H1 (cell line): ENCODE measurements around the gene ZSCAN16. TPM values are rescaled to one million over a fixed set of nuclear protein-coding genes. Genes with fewer than 3 reads are reported as not detected.

Experiments used
- CTCF ChIA-PET: fragments of 300-600 bp; sonication (Branson Sonifier 250); formaldehyde crosslinking; loops from one replicate; lab custom pipeline; 2021; ENCODE audit not compliant: partially characterized antibody; lab: Charles Lee
- POLR2A ChIA-PET: fragments of 300-600 bp; sonication (Branson Sonifier 250); formaldehyde crosslinking; loops from one replicate; lab custom pipeline; 2021; ENCODE audit warnings: inconsistent platforms; ENCODE audit not compliant: partially characterized antibody; lab: Charles Lee
- DNase-seq, 2 experiments: peaks; one replicate each; pipeline versions ENCODE4 v3.0.0 to v3.0.0-alpha.2; 2010 to 2022; ENCODE audit warnings: low spot score in 2 of 2, low read depth in 1 of 2, mixed read lengths in 1 of 2
- FAIRE-seq: peaks from 2 replicates; lab custom pipeline; 2011; peaks lifted over from hg19 to GRCh38; lab: Jason Lieb, UNC
- H2AFZ ChIP-seq: 2 replicates; pipeline ENCODE4 v1.8.1; 2012; ENCODE audit warnings: low read length, inconsistent platforms
- H2AK5ac ChIP-seq: 2 replicates; pipeline ENCODE4 v1.6.1; 2013; ENCODE audit warnings: low read depth, low read length
- H2BK120ac ChIP-seq: replicated peaks from 2 replicates; pipeline ENCODE3; 2013; ENCODE audit warnings: low read depth, low read length, inconsistent platforms
- H2BK12ac ChIP-seq: 2 replicates; pipeline ENCODE4 v1.6.1; 2013; ENCODE audit warnings: low read depth, low read length
- H2BK15ac ChIP-seq: 2 replicates; pipeline ENCODE4 v1.6.1; 2013; ENCODE audit warnings: low read length
- H2BK20ac ChIP-seq: 2 replicates; pipeline ENCODE4 v1.6.1; 2013; ENCODE audit warnings: low read length
- H2BK5ac ChIP-seq: 2 replicates; pipeline ENCODE4 v1.6.1; 2013; ENCODE audit warnings: low read depth, low read length
- H3K14ac ChIP-seq: 2 replicates; pipeline ENCODE4 v1.6.1; 2013; ENCODE audit warnings: inconsistent platforms; ENCODE audit not compliant: insufficient read length
- H3K18ac ChIP-seq: 2 replicates; pipeline ENCODE4 v1.6.1; 2013; ENCODE audit warnings: low read length; ENCODE audit errors: extremely low read depth
- H3K23ac ChIP-seq: 2 replicates; pipeline ENCODE4 v1.6.1; 2013; ENCODE audit warnings: inconsistent platforms; ENCODE audit not compliant: insufficient read length
- H3K23me2 ChIP-seq: 2 replicates; pipeline ENCODE4 v1.6.1; 2013; ENCODE audit warnings: low read depth, low read length
- H3K27ac ChIP-seq: 2 replicates; pipeline ENCODE4 v1.6.1; 2011; ENCODE audit warnings: low read depth, low read length, inconsistent platforms
- H3K27me3 ChIP-seq, 4 experiments: replicated peaks in 1 of 4; 1 replicate in 1 of 4; 2 replicates in 3 of 4; pipeline versions ENCODE4 v1.6.1 to v1.8.1; 2011 to 2013; ENCODE audit warnings: low read length in 3 of 4, mild to moderate bottlenecking in 3 of 4, inconsistent platforms in 2 of 4, mixed read lengths in 2 of 4, moderate library complexity in 1 of 4; ENCODE audit not compliant: control insufficient read depth in 3 of 4, insufficient read depth in 3 of 4; ENCODE audit errors: extremely low read depth in 1 of 4
- H3K36me3 ChIP-seq, 4 experiments: 2 replicates each; pipeline versions ENCODE4 v1.6.1 to v1.8.1; 2011 to 2013; ENCODE audit warnings: mild to moderate bottlenecking in 4 of 4, low read length in 3 of 4, moderate library complexity in 2 of 4, control low read depth in 1 of 4, inconsistent platforms in 1 of 4; ENCODE audit not compliant: insufficient read depth in 4 of 4, control insufficient read depth in 2 of 4
- H3K4ac ChIP-seq: replicated peaks from 2 replicates; pipeline ENCODE3; 2013; ENCODE audit warnings: low read length, low read depth, mixed read lengths, inconsistent platforms; ENCODE audit not compliant: insufficient read length
- H3K4me1 ChIP-seq, 4 experiments: replicated peaks in 1 of 4; 1 replicate in 1 of 4; 2 replicates in 3 of 4; pipeline versions ENCODE4 v1.6.1 to v1.8.1; 2011 to 2013; ENCODE audit warnings: low read length in 3 of 4, inconsistent platforms in 2 of 4, mixed read lengths in 1 of 4; ENCODE audit not compliant: insufficient read depth in 4 of 4, control insufficient read depth in 3 of 4
- H3K4me2 ChIP-seq, 2 experiments: 2 replicates each; pipeline versions ENCODE4 v1.6.1 to v1.8.1; 2011 to 2013; ENCODE audit warnings: low read depth in 2 of 2, low read length in 2 of 2, control low read depth in 1 of 2, inconsistent platforms in 1 of 2, mild to moderate bottlenecking in 1 of 2; ENCODE audit not compliant: insufficient read depth in 1 of 2
- H3K4me3 ChIP-seq, 4 experiments: fragments of 200-600, 300-600 bp in 1 of 4; sonication (generic), shearing (Covaris generic), sonication (Bioruptor Twin) in 1 of 4; 2 replicates each; pipeline versions ENCODE4 v1.5.1 to v1.8.1; 2011 to 2016; ENCODE audit warnings: low read length in 4 of 4, low read depth in 3 of 4, control low read depth in 2 of 4, inconsistent platforms in 2 of 4, mild to moderate bottlenecking in 2 of 4, mixed read lengths in 1 of 4, moderate library complexity in 1 of 4; ENCODE audit not compliant: insufficient read depth in 2 of 4; ENCODE audit errors: extremely low read depth in 1 of 4
- H3K56ac ChIP-seq: replicated peaks from 2 replicates; pipeline ENCODE3; 2013; ENCODE audit warnings: low read depth, mild to moderate bottlenecking, mixed read lengths, low read length, inconsistent platforms; ENCODE audit not compliant: insufficient read length
- H3K79me1 ChIP-seq: 2 replicates; pipeline ENCODE4 v1.6.1; 2013; ENCODE audit warnings: low read depth, low read length, control low read depth
- H3K79me2 ChIP-seq, 2 experiments: 2 replicates each; pipeline versions ENCODE4 v1.6.1 to v1.8.1; 2012 to 2013; ENCODE audit warnings: low read length in 2 of 2, mild to moderate bottlenecking in 2 of 2, inconsistent platforms in 1 of 2; ENCODE audit not compliant: insufficient read depth in 2 of 2, control insufficient read depth in 1 of 2
- H3K9ac ChIP-seq, 4 experiments: replicated peaks in 1 of 4; 1 replicate in 1 of 4; 2 replicates in 3 of 4; pipeline versions ENCODE4 v1.6.1 to v1.8.1; 2011 to 2013; ENCODE audit warnings: low read depth in 3 of 4, low read length in 3 of 4, control low read depth in 2 of 4, mild to moderate bottlenecking in 2 of 4, moderate library complexity in 2 of 4, inconsistent platforms in 1 of 4; ENCODE audit errors: extremely low read depth in 1 of 4
- H3K9me3 ChIP-seq, 2 experiments: 2 replicates each; pipeline versions ENCODE4 v1.6.1 to v1.8.1; 2012 to 2013; ENCODE audit warnings: mild to moderate bottlenecking in 2 of 2, moderate library complexity in 2 of 2, control low read depth in 1 of 2, inconsistent platforms in 1 of 2, low read depth in 1 of 2, low read length in 1 of 2, mixed read lengths in 1 of 2; ENCODE audit not compliant: insufficient read depth in 2 of 2
- H4K20me1 ChIP-seq, 2 experiments: replicated peaks in 1 of 2; 2 replicates each; pipeline versions ENCODE3 to v1.8.1; 2011 to 2013; ENCODE audit warnings: inconsistent platforms in 2 of 2, low read length in 2 of 2, mild to moderate bottlenecking in 1 of 2; ENCODE audit not compliant: insufficient read depth in 2 of 2, control insufficient read depth in 1 of 2
- H4K5ac ChIP-seq: 2 replicates; pipeline ENCODE4 v1.6.1; 2013; ENCODE audit warnings: low read length, low read depth, mixed read lengths, inconsistent platforms; ENCODE audit not compliant: insufficient read length
- H4K8ac ChIP-seq: 2 replicates; pipeline ENCODE4 v1.8.0; 2013; ENCODE audit warnings: mild to moderate bottlenecking, moderate library complexity, low read length, inconsistent platforms; ENCODE audit not compliant: insufficient read depth; ENCODE audit errors: extremely low read depth
- H4K91ac ChIP-seq: replicated peaks from 2 replicates; pipeline ENCODE3; 2013; ENCODE audit warnings: low read length, mixed read lengths, inconsistent platforms; ENCODE audit not compliant: insufficient read length
- BRCA1 ChIP-seq: IDR thresholded peaks from 2 replicates; pipeline ENCODE4 v1.6.1; 2012; ENCODE audit warnings: low read depth, low read length, improper control_type of control experiment
- CBX5 ChIP-seq: fragments of 300-800, 300-1000 bp; sonication (generic); IDR thresholded peaks from 2 replicates; pipeline ENCODE4 v1.7.1; 2016; ENCODE audit warnings: antibody characterized with exemption, low read length, low read depth
- FOSL1 ChIP-seq: IDR thresholded peaks from 2 replicates; pipeline ENCODE4 v1.6.1; 2011; ENCODE audit warnings: mild to moderate bottlenecking, low read depth, low read length, moderate library complexity; ENCODE audit not compliant: insufficient read depth
- GABPA ChIP-seq: IDR thresholded peaks from 2 replicates; pipeline ENCODE4 v1.6.1; 2011; ENCODE audit warnings: mild to moderate bottlenecking, low read length, moderate library complexity, borderline replicate concordance; ENCODE audit not compliant: insufficient read depth
- KDM4A ChIP-seq: IDR thresholded peaks from one replicate; pipeline ENCODE4 v1.7.1; 2012; ENCODE audit warnings: low read depth, mild to moderate bottlenecking, moderate library complexity, low read length, inconsistent platforms; ENCODE audit not compliant: severe bottlenecking
- KDM5A ChIP-seq: fragments of 200-600 bp; IDR thresholded peaks from 2 replicates; pipeline ENCODE4 v1.7.1; 2012; ENCODE audit warnings: mild to moderate bottlenecking, low read length, inconsistent platforms, mixed read lengths
- MAX ChIP-seq: IDR thresholded peaks from 2 replicates; pipeline ENCODE4 v1.6.1; 2012; ENCODE audit warnings: inconsistent platforms
- PHF8 ChIP-seq: fragments of 200-600 bp; sonication (generic); conservative IDR thresholded peaks from 2 replicates; pipeline ENCODE4 v1.7.1; 2012; ENCODE audit warnings: low read depth, mild to moderate bottlenecking, inconsistent platforms, low read length, moderate library complexity
- RBBP5 ChIP-seq: IDR thresholded peaks from 2 replicates; pipeline ENCODE4 v1.7.1; 2012; ENCODE audit warnings: low read depth, mild to moderate bottlenecking, inconsistent platforms, low read length, moderate library complexity, borderline replicate concordance
- RFX5 ChIP-seq: IDR thresholded peaks from 2 replicates; pipeline ENCODE4 v1.6.1; 2011; ENCODE audit warnings: low read depth, low read length, improper control_type of control experiment, borderline replicate concordance
- SP2 ChIP-seq: IDR thresholded peaks from 2 replicates; pipeline ENCODE4 v1.6.1; 2012; ENCODE audit warnings: mild to moderate bottlenecking, low read length, inconsistent platforms
- SUZ12 ChIP-seq: fragments of 200-600 bp; sonication (generic); IDR thresholded peaks from 2 replicates; pipeline ENCODE4 v1.6.1; 2012; ENCODE audit warnings: mild to moderate bottlenecking, inconsistent platforms, low read length, moderate library complexity, mixed read lengths
- TCF12 ChIP-seq: IDR thresholded peaks from 2 replicates; pipeline ENCODE4 v1.6.1; 2011; ENCODE audit warnings: low read depth, mild to moderate bottlenecking, low read length
- ZNF274 ChIP-seq: IDR thresholded peaks from 2 replicates; pipeline ENCODE4 v1.7.0; 2012; ENCODE audit warnings: low read length, borderline replicate concordance; ENCODE audit errors: extremely low read depth
- polyA plus RNA-seq, 7 experiments: library from polyadenylated mRNA; depleted of rRNA in 3 of 7; stranded (reverse) in 5 of 7; unstranded in 2 of 7; fragments of >200 nt in 5 of 7; fragments of 200-250 nt in 2 of 7; gene quantifications; 1 replicate in 5 of 7; 2 replicates in 1 of 7; 4 replicates in 1 of 7; pipeline versions ENCODE4 v1.2.1 to v1.2.3, GENCODE V29; 2011 to 2013; ENCODE audit warnings: missing spikeins in 2 of 7, mixed read lengths in 2 of 7
- total RNA-seq: library from RNA; stranded (reverse); fragmentation: NEBNext Ultra II Directional; extraction: Animal tissue kit (Norgen Biotek cat#: 25700); gene quantifications from 2 replicates; pipeline ENCODE4 v1.2.1, GENCODE V29; 2021

Gene ZSCAN16
- total and polyA plus RNA-seq, 2 of the 8 experiments (the other 6 are each of a cell fraction or from before 2014, with no cell fraction given) = 3.6 to 9.4 TPM

GRCh38 chr6:28154357-28154756 is 29.9 kb downstream of the ZSCAN16 start:
- FAIRE-seq = no peak
- TF ChIP-seq SP2 = no peak
- TF ChIP-seq SUZ12 = no peak
- TF ChIP-seq GABPA = no peak
- no peak for TF ChIP-seq RBBP5
- TF ChIP-seq KDM5A = no peak
- no peak for TF ChIP-seq ZNF274
- TF ChIP-seq PHF8 = no peak
- no peak for TF ChIP-seq BRCA1
- no peak for TF ChIP-seq FOSL1
- TF ChIP-seq KDM4A = no peak
- TF ChIP-seq CBX5 = no peak
- no peak for TF ChIP-seq TCF12
- no peak for TF ChIP-seq MAX
- TF ChIP-seq RFX5 = no peak
- Histone ChIP-seq H2BK5ac (no peak overlapping the region), H3K23me2 (no peaks in the 10 kb centered on the region), H2AK5ac (no peak overlapping the region), H3K27me3 (no peaks in the 10 kb centered on the region), H4K91ac (no peak overlapping the region), H3K4me1 (no peaks in the 10 kb centered on the region), H2BK120ac (no peak overlapping the region), H3K4me2 (no peak overlapping the region), H4K8ac (no peak overlapping the region), H3K27ac (no peak overlapping the region), H2BK20ac (no peak overlapping the region), H3K9me3 (peaks cover 13 to 15% of the 10 kb centered on the region in 2 experiments), H3K56ac (no peak overlapping the region), H3K23ac (no peak overlapping the region), H3K79me2 (no peaks in the 10 kb centered on the region), H3K9ac (no peak overlapping the region), H3K4ac (no peak overlapping the region), H3K79me1 (no peaks in the 10 kb centered on the region), H3K18ac (no peak overlapping the region), H2BK15ac (no peak overlapping the region), H2BK12ac (no peak overlapping the region), H4K5ac (no peak overlapping the region), H4K20me1 (peaks cover 2 to 3% of the 10 kb centered on the region in 2 experiments), H3K4me3 (no peak overlapping the region), H2AFZ (no peak overlapping the region), H3K36me3 (peaks cover 29 to 68% (median 52%) of the 10 kb centered on the region in 4 experiments), H3K14ac (no peak overlapping the region)
- DNase-seq = no peak
- POLR2A ChIA-PET = interaction anchor here (1.6 to 3.1 kb wide), 2 partner anchors 8 to 13 kb away, joined by 6 to 10 read pairs; partner anchors contain the start of gene ZKSCAN8
- CTCF ChIA-PET = no interaction called here
